SK-N-SH (cell line): ENCODE data around the gene ERH. TPM values are rescaled to one million over a fixed set of nuclear protein-coding genes. Genes with fewer than 3 reads are reported as not detected.

Experiments used
- CTCF ChIA-PET: fragments of 300-600, 350-600 bp; formaldehyde crosslinking; extraction: SDS; loops from one replicate; lab custom pipeline; 2021; lab: Yijun Ruan, JAX
- POLR2A ChIA-PET: fragments of 350-600 bp; sonication (Branson Sonifier 250); formaldehyde crosslinking; extraction: SDS; loops from one replicate; lab custom pipeline; 2020; ENCODE audit warnings: antibody characterized with exemption, inconsistent platforms; lab: Yijun Ruan, JAX
- DNase-seq: peaks from one replicate; pipeline ENCODE4 v3.0.0; 2012
- H2AFZ ChIP-seq: fragments of 200-600 bp; sonication (generic); 2 replicates; pipeline ENCODE4 v1.8.1; 2016; ENCODE audit warnings: antibody characterized with exemption, mild to moderate bottlenecking, low read depth
- H3F3A ChIP-seq: fragments of 200-600 bp; sonication (generic); replicated peaks from 2 replicates; pipeline ENCODE3; 2016; ENCODE audit warnings: antibody characterized with exemption, mild to moderate bottlenecking; ENCODE audit not compliant: insufficient read depth
- H3K27ac ChIP-seq, 2 experiments: fragments of 200-500 bp in 1 of 2; fragments of 200-600 bp in 1 of 2; sonication (Bioruptor generic) in 1 of 2; sonication (generic), shearing (Covaris generic) in 1 of 2; 2 replicates each; pipeline versions ENCODE4 v1.5.1 to v1.6.1; 2014 to 2016; ENCODE audit warnings: low read depth in 2 of 2, inconsistent platforms in 1 of 2, low read length in 1 of 2, mild to moderate bottlenecking in 1 of 2, mixed read lengths in 1 of 2
- H3K27me3 ChIP-seq: fragments of 200-600 bp; sonication (generic), shearing (Covaris generic); 2 replicates; pipeline ENCODE4 v1.6.1; 2016; ENCODE audit warnings: mixed run types; ENCODE audit not compliant: insufficient read depth
- H3K36me3 ChIP-seq, 2 experiments: fragments of 200-500 bp in 1 of 2; fragments of 200-600 bp in 1 of 2; sonication (Bioruptor generic) in 1 of 2; sonication (generic) in 1 of 2; replicated peaks in 1 of 2; 2 replicates each; pipeline versions ENCODE3 to v1.5.1; 2014 to 2016; ENCODE audit warnings: low read length in 1 of 2, mild to moderate bottlenecking in 1 of 2; ENCODE audit not compliant: insufficient read depth in 2 of 2, control insufficient read depth in 1 of 2
- H3K4me1 ChIP-seq, 2 experiments: fragments of 200-500 bp in 1 of 2; fragments of 200-600 bp in 1 of 2; sonication (Bioruptor generic) in 1 of 2; sonication (generic), shearing (Covaris generic) in 1 of 2; 2 replicates each; pipeline versions ENCODE4 v1.5.1 to v1.6.1; 2014 to 2016; ENCODE audit warnings: low read depth in 1 of 2, low read length in 1 of 2, mixed run types in 1 of 2; ENCODE audit not compliant: insufficient read depth in 2 of 2, control insufficient read depth in 1 of 2
- H3K4me2 ChIP-seq: fragments of 200-600 bp; sonication (generic), shearing (Covaris generic); 2 replicates; pipeline ENCODE4 v1.6.1; 2017; ENCODE audit warnings: mixed run types
- H3K4me3 ChIP-seq, 2 experiments: fragments of 200-500 bp in 1 of 2; fragments of 200-600 bp in 1 of 2; sonication (Bioruptor generic) in 1 of 2; sonication (generic), shearing (Covaris generic) in 1 of 2; 2 replicates each; pipeline versions ENCODE4 v1.5.1 to v1.8.1; 2014 to 2016; ENCODE audit warnings: low read depth in 2 of 2, inconsistent platforms in 1 of 2, low read length in 1 of 2, mild to moderate bottlenecking in 1 of 2, mixed read lengths in 1 of 2, moderate library complexity in 1 of 2
- H3K79me2 ChIP-seq: fragments of 200-600 bp; sonication (generic); 2 replicates; pipeline ENCODE4 v1.8.1; 2017; ENCODE audit warnings: mild to moderate bottlenecking; ENCODE audit not compliant: insufficient read depth
- H3K9ac ChIP-seq: fragments of 200-600 bp; sonication (generic); 2 replicates; pipeline ENCODE4 v1.6.1; 2017; ENCODE audit warnings: mixed run types
- H3K9me2 ChIP-seq: fragments of 200-600 bp; sonication (generic); 2 replicates; pipeline ENCODE4 v1.6.1; 2017; ENCODE audit warnings: mixed run types
- H3K9me3 ChIP-seq: fragments of 200-600 bp; sonication (generic); 2 replicates; pipeline ENCODE4 v1.6.1; 2017; ENCODE audit warnings: mixed run types, mild to moderate bottlenecking, moderate library complexity
- H4K20me1 ChIP-seq: fragments of 200-600 bp; sonication (generic); 2 replicates; pipeline ENCODE4 v1.6.1; 2017; ENCODE audit warnings: mild to moderate bottlenecking, mixed run types; ENCODE audit not compliant: insufficient read depth
- CHD2 ChIP-seq: fragments of 150-350 bp; IDR thresholded peaks from 2 replicates; pipeline ENCODE4 v1.6.1; 2018; ENCODE audit warnings: low read length; ENCODE audit not compliant: partially characterized antibody
- FOSL2 ChIP-seq: IDR thresholded peaks from 2 replicates; pipeline ENCODE4 v1.4.0; 2012; ENCODE audit warnings: low read depth, mild to moderate bottlenecking, moderate library complexity, borderline replicate concordance
- FOXM1 ChIP-seq: IDR thresholded peaks from 2 replicates; pipeline ENCODE4 v1.4.0; 2012; ENCODE audit warnings: low read depth, mild to moderate bottlenecking
- JUND ChIP-seq: IDR thresholded peaks from 2 replicates; pipeline ENCODE4 v1.4.0; 2012
- MEF2A ChIP-seq: IDR thresholded peaks from 2 replicates; pipeline ENCODE4 v1.4.0; 2012; ENCODE audit warnings: low read depth, borderline replicate concordance
- MXI1 ChIP-seq: IDR thresholded peaks from 2 replicates; pipeline ENCODE4 v1.6.1; 2012; ENCODE audit warnings: mild to moderate bottlenecking, low read depth, low read length, improper control_type of control experiment
- NRF1 ChIP-seq: IDR thresholded peaks from 2 replicates; pipeline ENCODE4 v1.6.1; 2012; ENCODE audit warnings: low read depth, mild to moderate bottlenecking, low read length
- RAD21 ChIP-seq: IDR thresholded peaks from 2 replicates; pipeline ENCODE4 v1.6.1; 2012; ENCODE audit warnings: mild to moderate bottlenecking, low read length
- RCOR1 ChIP-seq: fragments of 150-350 bp; IDR thresholded peaks from 2 replicates; pipeline ENCODE4 v1.6.1; 2017; ENCODE audit warnings: antibody characterized with exemption, low read length
- RFX5 ChIP-seq: IDR thresholded peaks from 2 replicates; pipeline ENCODE4 v1.6.1; 2012; ENCODE audit warnings: mild to moderate bottlenecking, improper control_type of control experiment, low read length
- SIN3A ChIP-seq: IDR thresholded peaks from 2 replicates; pipeline ENCODE4 v1.6.1; 2012; ENCODE audit warnings: low read depth, mild to moderate bottlenecking, low read length, moderate library complexity, borderline replicate concordance
- YY1 ChIP-seq: IDR thresholded peaks from 2 replicates; pipeline ENCODE4 v1.4.0; 2012; ENCODE audit warnings: low read depth, mild to moderate bottlenecking
- WGBS: methylation state at CpG from one replicate; pipeline ENCODE4 v1.1.6; 2017; ENCODE audit warnings: low lambda C conversion rate; 5-methylcytosine and 5-hydroxymethylcytosine counted together
- polyA plus RNA-seq, 3 experiments: library from polyadenylated mRNA; depleted of rRNA; stranded (reverse); fragments of >200 nt; gene quantifications; 2 replicates each; pipeline ENCODE4 v1.2.3, GENCODE V29; 2012
- TF ChIP-seq, protein P1 (sequence below): fragments of 200-600 bp; sonication (generic); IDR thresholded peaks from 2 replicates; pipeline ENCODE4 v1.6.1; 2017; ENCODE audit warnings: antibody characterized with exemption, mild to moderate bottlenecking, moderate library complexity
- TF ChIP-seq, protein P2 (sequence below): IDR thresholded peaks from 2 replicates; pipeline ENCODE4 v1.4.0; 2012; ENCODE audit warnings: low read depth, borderline replicate concordance
- TF ChIP-seq, protein P3 (sequence below): fragments of 150-350 bp; IDR thresholded peaks from 2 replicates; pipeline ENCODE4 v1.6.1; 2016; ENCODE audit warnings: mild to moderate bottlenecking, low read depth, low read length
- TF ChIP-seq, protein P4 (sequence below): IDR thresholded peaks from 2 replicates; pipeline ENCODE4; 2012

ERH gene
- polyA plus RNA-seq, 1 of the 3 experiments (the other 2 are of a cell fraction) = 186 TPM

DNA sequence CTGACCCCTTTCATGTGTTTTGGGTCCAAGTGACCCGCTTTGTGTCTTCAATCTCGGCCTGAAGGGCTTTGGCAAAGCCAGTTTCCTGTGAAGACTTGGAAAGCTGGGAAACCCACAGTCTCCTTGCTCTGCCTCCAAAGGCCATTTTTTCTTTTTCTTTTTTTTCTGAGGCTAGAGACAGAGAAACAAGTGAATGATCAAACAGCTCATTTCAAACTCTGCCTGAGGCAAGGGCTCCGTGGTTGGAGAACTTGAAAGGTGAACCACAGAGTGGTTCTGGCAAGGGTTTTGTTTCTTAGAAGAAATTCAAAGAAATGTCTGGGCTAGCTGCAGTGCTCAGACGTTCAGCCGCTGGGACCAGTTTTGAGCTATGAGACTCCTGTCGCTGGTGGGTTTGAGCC, 62.7 kb downstream of the ERH start (continued):
- TF ChIP-seq, protein P1, sequence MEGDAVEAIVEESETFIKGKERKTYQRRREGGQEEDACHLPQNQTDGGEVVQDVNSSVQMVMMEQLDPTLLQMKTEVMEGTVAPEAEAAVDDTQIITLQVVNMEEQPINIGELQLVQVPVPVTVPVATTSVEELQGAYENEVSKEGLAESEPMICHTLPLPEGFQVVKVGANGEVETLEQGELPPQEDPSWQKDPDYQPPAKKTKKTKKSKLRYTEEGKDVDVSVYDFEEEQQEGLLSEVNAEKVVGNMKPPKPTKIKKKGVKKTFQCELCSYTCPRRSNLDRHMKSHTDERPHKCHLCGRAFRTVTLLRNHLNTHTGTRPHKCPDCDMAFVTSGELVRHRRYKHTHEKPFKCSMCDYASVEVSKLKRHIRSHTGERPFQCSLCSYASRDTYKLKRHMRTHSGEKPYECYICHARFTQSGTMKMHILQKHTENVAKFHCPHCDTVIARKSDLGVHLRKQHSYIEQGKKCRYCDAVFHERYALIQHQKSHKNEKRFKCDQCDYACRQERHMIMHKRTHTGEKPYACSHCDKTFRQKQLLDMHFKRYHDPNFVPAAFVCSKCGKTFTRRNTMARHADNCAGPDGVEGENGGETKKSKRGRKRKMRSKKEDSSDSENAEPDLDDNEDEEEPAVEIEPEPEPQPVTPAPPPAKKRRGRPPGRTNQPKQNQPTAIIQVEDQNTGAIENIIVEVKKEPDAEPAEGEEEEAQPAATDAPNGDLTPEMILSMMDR = no peak
- TF ChIP-seq JUND (no peak), RAD21 (no peak), SIN3A (no peak), CHD2 (no peak)
- TF ChIP-seq, protein P2, sequence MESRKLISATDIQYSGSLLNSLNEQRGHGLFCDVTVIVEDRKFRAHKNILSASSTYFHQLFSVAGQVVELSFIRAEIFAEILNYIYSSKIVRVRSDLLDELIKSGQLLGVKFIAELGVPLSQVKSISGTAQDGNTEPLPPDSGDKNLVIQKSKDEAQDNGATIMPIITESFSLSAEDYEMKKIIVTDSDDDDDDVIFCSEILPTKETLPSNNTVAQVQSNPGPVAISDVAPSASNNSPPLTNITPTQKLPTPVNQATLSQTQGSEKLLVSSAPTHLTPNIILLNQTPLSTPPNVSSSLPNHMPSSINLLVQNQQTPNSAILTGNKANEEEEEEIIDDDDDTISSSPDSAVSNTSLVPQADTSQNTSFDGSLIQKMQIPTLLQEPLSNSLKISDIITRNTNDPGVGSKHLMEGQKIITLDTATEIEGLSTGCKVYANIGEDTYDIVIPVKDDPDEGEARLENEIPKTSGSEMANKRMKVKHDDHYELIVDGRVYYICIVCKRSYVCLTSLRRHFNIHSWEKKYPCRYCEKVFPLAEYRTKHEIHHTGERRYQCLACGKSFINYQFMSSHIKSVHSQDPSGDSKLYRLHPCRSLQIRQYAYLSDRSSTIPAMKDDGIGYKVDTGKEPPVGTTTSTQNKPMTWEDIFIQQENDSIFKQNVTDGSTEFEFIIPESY = no peak

DNA sequence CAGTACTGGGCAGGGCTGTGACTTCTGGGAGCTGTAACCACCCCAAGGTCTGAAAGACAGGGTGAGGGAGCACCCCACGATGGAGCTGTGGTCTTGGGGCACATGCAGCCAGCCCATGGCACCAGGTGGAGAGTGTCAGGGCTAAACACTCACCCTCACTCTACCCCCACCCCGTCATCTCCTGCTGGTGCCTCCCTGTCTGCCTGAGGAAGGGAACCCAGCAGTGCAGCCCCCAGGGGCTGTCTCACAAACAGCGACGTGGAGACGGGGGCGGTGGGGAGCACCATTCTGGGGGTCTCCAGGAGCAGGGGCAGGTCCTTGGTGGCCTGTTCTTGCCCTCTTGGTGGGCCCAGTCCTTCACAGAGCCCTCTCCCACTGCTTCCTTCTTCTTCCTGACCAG, 63.5 kb downstream of the ERH start:
- CTCF ChIA-PET = no interaction called here
- no peaks in the 10 kb centered on the region for H3K4me1 ChIP-seq
- POLR2A ChIA-PET = no interaction called here

More for the DNA sequence above, 63.5 kb downstream of the ERH start:
- Histone ChIP-seq H3K9me2 (no peaks in the 10 kb centered on the region), H3K4me2 (no peak overlapping the region), H3K27me3 (no peaks in the 10 kb centered on the region), H3K9ac (no peak overlapping the region), H3K9me3 (no peaks in the 10 kb centered on the region), H3K27ac (no peak overlapping the region), H4K20me1 (no peaks in the 10 kb centered on the region), H2AFZ (no peak overlapping the region), H3K4me3 (no peak overlapping the region), H3K79me2 (no peaks in the 10 kb centered on the region), H3F3A (no peaks in the 10 kb centered on the region), H3K36me3 (no peaks in the 10 kb centered on the region)
- 78% methylated on average over 5 of the region's 6 CpGs for WGBS
- no peak for DNase-seq
- TF ChIP-seq MXI1 (no peak), RFX5 (no peak), FOXM1 (no peak), MEF2A (no peak), YY1 (no peak), NRF1 (no peak), JUND (no peak), RCOR1 (no peak), FOSL2 (no peak)
- TF ChIP-seq, protein P3, sequence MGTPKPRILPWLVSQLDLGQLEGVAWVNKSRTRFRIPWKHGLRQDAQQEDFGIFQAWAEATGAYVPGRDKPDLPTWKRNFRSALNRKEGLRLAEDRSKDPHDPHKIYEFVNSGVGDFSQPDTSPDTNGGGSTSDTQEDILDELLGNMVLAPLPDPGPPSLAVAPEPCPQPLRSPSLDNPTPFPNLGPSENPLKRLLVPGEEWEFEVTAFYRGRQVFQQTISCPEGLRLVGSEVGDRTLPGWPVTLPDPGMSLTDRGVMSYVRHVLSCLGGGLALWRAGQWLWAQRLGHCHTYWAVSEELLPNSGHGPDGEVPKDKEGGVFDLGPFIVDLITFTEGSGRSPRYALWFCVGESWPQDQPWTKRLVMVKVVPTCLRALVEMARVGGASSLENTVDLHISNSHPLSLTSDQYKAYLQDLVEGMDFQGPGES = no peak
- TF ChIP-seq, protein P1 = no peak
- TF ChIP-seq, protein P4, sequence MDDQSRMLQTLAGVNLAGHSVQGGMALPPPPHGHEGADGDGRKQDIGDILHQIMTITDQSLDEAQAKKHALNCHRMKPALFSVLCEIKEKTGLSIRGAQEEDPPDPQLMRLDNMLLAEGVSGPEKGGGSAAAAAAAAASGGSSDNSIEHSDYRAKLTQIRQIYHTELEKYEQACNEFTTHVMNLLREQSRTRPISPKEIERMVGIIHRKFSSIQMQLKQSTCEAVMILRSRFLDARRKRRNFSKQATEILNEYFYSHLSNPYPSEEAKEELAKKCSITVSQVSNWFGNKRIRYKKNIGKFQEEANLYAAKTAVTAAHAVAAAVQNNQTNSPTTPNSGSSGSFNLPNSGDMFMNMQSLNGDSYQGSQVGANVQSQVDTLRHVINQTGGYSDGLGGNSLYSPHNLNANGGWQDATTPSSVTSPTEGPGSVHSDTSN = no peak
